Fibroblast of the conjunctiva (primary cell): ENCODE measurements around the gene RBMY1D.
"Not testable (repeated sequence)": the region's sequence is repeated elsewhere in the genome, so short reads cannot be mapped to it uniquely, and the experiment has no call there.

Experiments
- DNase-seq: peaks from one replicate; pipeline ENCODE4 v3.0.0-alpha.2; 2010; ENCODE audit warnings: low read depth

The RBMY1D gene

DNA sequence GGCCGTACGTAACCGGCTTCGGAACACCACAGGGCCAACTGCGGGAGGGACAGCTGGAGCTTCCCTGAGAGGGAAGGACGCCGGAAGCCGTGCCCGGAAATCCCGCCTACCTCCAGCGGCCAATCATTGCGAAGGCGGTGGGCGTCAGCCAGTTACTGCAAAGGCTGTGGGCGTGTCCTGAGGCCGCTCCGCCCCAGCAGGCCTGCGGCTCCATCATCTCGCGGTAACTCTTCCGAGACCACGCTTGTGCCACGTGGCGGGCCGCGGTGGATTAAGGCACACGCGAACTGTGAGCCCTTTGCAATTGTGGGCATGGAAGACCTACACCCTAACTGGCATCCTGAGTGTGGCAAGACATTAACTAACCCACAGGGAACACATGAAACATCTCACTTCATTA is at the start of gene RBMY1D:
Gene RBMY1D (minus strand): TSS at position 101 of the 400 bp plus-strand sequence. CDS start 2,013 bp downstream, outside the sequence.
- DNase-seq: not testable (repeated sequence)

DNA sequence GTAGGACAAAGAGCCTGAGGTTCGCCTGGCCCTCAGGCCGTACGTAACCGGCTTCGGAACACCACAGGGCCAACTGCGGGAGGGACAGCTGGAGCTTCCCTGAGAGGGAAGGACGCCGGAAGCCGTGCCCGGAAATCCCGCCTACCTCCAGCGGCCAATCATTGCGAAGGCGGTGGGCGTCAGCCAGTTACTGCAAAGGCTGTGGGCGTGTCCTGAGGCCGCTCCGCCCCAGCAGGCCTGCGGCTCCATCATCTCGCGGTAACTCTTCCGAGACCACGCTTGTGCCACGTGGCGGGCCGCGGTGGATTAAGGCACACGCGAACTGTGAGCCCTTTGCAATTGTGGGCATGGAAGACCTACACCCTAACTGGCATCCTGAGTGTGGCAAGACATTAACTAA is 23.6 kb upstream of the RBMY1D start, which contains the start of gene RBMY1E:
Gene RBMY1E (minus strand): TSS at position 101 of the 400 bp plus-strand sequence. CDS start 1,978 bp downstream, outside the sequence.
- DNase-seq: not testable (repeated sequence)

DNA sequence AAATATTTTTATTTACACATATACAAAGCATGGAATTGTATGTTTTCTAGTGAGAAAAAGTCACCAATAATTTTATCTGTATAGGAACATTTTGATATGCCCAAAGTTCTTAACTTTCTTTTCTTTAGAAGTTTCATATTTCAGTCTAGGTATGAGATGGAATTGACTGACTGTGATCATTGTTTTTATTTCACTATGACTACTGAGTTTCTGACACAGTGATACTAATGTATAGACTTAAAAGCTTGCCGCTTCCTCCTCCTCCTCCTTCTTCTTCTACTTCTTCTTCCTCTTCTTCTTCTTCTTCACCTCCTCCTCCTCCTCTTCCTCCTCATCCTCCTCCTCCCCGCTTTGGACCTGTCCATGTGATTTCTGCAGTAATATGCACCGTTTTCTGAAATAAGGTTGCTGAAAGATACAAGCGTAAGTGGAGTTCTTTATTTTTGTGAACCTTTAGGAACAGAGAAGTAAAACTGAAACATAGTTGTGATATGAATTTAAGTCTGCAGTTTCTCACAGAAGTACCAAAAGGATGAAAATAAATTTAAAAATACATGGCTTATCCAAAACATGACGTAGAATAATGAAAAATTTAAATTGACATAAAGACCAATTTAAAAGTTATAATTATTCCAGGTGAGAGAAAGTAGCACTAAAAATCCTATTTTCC is 24.8 kb downstream of the RBMY1D start:
- not testable (repeated sequence) for DNase-seq

DNA sequence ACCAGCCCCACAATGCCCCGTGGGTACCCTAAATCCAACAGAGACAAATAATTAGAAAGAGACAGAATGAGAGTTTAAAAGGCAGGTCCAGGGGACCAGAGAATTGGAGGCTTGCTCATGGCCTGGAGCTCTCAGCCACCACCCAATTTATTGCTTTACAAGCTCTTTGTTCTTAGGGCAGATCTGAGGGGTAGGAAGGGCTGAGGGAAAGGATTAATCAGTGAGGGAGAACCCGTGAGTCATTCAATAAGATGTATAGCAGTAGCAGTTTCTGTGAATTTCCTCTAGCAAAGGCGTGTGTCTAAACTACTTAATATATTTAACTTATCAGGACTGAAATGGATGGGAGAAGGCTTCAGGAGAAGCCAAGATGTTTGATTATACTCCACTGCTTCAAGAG is 48.8 kb downstream of the RBMY1D start:
- DNase-seq: no peak

GRCh38 chrY:21842090-21842489 is 52.2 kb downstream of the RBMY1D start:
- DNase-seq: no peak

GRCh38 chrY:21839489-21839888 is 54.8 kb downstream of the RBMY1D start:
- no peak for DNase-seq

- no peak for DNase-seq
Observed at GRCh38 chrY:21836343-21836742, 58.0 kb downstream of the RBMY1D start.

- no peak for DNase-seq
Observed at GRCh38 chrY:21835052-21835451, 59.3 kb downstream of the RBMY1D start.
